HG02623 (cell line): ENCODE measurements around the gene ATP5PD.

Experiments
- ATAC-seq: cut with Tn5 transposase; IDR thresholded peaks from one replicate; pipeline ENCODE4 v1.9.1; 2021; ENCODE audit warnings: moderate library complexity; ENCODE audit not compliant: unreplicated experiment

Gene ATP5PD

GRCh38 chr17:75046407-75047289, at the start of gene ATP5PD, which contains the start of gene KCTD2:
Gene ATP5PD (minus strand): TSS chr17:75046969. CDS start chr17:75042650, 4,319 bp downstream.
Gene KCTD2 (plus strand): TSS chr17:75047225. CDS start chr17:75047251, 26 bp downstream.
- ATAC-seq = peak; percentile 94

GRCh38 chr17:75096082-75096625, 49.4 kb upstream of the ATP5PD start:
- ATAC-seq = no peak

GRCh38 chr17:75094871-75095399, 48.2 kb upstream of the ATP5PD start:
- ATAC-seq = no peak

GRCh38 chr17:75093548-75094158, 46.9 kb upstream of the ATP5PD start:
- no peak for ATAC-seq

DNA sequence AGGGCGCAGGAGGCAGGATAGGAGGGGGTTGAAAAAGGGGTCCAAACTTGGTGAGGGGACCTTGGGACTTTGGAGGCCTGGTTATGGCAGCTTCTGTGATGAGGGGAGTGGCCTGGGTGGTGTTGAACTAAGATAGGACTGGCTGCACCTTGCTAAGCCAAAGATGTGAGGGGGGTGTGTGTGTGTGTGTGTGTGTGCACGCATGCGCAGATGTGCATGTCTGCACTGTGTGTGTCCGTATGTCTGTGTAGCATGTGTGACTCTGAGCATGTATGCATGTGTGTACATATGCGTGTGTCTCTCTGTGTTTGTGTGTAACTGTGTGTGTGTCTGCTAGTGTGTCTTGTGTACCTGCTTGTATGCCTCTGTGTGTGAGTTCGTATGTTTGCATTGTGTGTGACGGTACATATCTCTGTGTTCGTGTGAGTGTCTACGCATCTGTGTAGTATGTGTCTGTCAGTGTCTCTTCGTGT, 45.1 kb upstream of the ATP5PD start:
- no peak for ATAC-seq

GRCh38 chr17:75090871-75091854, 44.4 kb upstream of the ATP5PD start:
- ATAC-seq = no peak

- ATAC-seq = no peak
Observed at GRCh38 chr17:75088465-75089417, 42.0 kb upstream of the ATP5PD start.

GRCh38 chr17:75087558-75088453, 41.0 kb upstream of the ATP5PD start, which contains the start of gene SLC16A5:
Gene SLC16A5 (plus strand): TSS chr17:75087954. CDS start chr17:75093637, 5,683 bp downstream.
- no peak for ATAC-seq

- ATAC-seq = no peak
Observed at GRCh38 chr17:75087182-75087557, 40.4 kb upstream of the ATP5PD start.

- no peak for ATAC-seq
Observed at GRCh38 chr17:75086496-75087181, 39.9 kb upstream of the ATP5PD start.

- ATAC-seq = no peak
Observed at GRCh38 chr17:75084039-75084660, 37.4 kb upstream of the ATP5PD start.

DNA sequence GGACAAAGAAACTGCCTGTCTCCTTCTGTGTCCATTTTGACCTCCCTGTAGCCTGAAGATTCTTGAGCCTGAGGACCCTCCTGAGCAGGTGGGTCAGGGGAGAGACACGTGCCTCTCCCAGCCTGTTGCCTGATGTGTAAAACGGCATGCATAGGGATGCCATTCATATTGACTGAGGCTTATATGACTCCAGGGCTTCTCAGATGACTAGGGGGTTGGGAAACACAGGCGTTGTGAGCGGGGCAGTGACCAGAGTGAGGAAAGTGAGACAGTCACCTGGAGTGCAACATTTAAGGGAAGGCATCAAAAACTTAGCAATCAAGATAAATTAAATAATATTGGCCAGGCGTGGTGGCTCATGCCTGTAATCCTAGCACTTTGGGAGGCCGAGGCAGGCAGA, 35.9 kb upstream of the ATP5PD start:
- no peak for ATAC-seq

DNA sequence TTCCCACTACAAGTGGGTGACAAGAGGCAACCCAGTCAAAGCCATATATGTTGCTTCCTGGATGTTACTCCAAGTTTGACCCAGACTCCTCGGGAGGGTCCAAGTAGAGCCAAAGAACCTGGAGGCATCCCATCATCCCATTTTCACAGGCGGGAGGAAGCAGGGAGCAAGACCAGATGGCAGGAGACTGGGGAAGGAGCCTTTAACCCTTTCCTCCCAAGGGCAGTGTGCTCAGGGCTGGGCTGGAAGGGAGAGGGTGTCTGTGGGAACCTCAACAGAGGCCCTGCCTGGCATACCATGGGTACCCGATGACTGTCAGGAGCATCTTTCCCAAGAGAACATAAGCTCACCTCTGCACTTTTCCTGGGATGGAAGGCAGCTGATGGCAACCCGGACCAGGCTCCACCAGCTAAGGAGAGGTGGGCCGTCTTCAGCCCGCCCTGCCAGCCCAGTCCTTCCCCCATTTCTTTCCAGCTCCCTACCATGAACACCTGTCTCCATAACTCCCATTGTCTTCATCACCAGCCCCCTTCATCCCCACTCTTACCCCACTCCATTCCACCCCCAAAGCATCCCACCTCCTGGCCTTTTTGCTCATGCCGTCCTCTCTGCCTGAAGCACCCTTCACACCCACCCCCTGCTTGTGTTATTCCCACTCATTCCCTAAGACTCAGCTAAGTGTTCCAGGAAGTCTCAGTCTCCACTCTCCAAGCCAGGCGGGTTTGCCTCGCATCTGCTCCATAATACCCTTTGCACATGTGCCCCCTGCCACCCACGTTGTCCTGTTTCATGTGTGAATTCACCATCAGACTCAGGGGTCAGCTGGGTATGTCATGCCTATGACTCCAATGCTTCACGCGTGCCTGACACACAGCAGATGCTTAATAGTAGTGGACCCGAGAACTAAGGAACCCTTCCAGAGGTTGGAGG, 35.1 kb upstream of the ATP5PD start:
- ATAC-seq = no peak

DNA sequence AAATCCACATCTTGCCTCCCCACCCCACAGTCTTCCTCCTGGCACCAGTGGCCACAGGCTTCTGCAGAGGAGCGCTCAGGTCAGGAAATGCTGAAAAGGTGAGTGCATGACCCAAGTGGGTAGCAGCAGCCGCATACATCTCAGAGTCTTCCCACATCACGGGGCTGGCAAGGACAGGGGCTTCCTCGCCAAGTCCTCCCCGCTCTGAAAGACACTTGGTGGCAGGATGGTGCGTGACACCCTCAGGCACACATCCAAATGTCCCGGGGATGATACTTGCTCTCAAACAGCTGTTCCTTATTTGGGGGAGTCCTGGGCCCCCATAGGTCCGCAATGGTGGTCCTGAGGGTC, 32.2 kb upstream of the ATP5PD start:
- ATAC-seq = no peak

DNA sequence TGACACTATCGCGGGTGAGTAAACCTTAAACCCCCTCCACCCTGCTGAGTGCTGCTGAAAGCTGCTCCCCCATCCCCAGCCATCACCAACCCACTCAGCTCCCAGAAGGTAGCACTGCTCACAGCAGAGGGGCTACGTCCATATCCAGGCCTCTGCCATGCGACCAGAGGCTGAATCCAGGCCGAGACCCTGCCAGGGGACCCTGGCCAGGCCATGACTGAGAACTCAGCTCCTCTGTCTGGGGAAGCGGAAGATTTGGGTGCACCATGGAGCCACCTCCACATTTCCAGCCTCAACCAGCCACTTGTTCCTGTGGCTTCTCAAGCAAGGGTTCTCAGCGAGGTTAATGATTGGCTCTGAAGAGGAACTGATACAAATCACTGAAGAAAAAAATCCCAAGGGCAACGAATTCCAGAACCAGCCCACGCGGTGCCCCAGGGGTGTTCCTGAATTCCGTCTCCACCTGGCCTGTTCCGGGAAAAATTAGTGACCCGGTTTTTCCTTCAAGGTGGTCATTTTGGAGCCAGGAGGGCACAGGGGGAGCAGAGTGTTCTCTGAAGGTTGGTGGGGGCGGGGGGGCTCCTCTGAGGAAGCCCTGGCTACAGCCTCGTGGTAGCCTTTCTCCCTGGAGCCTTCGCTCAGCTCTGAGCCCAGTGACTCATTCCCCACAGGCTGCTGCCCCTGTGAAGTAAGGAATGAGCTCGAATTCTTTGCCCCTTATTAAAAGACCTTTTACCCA, 31.7 kb upstream of the ATP5PD start:
- no peak for ATAC-seq
